SK-N-SH (cell line): ENCODE data around the gene B3GALNT2. TPM values are rescaled to one million over a fixed set of nuclear protein-coding genes. Genes with fewer than 3 reads are reported as not detected.

Experiments used
- CTCF ChIA-PET: fragments of 300-600, 350-600 bp; formaldehyde crosslinking; extraction: SDS; loops from one replicate; lab custom pipeline; 2021; lab: Yijun Ruan, JAX
- POLR2A ChIA-PET: fragments of 350-600 bp; sonication (Branson Sonifier 250); formaldehyde crosslinking; extraction: SDS; loops from one replicate; lab custom pipeline; 2020; ENCODE audit warnings: antibody characterized with exemption, inconsistent platforms; lab: Yijun Ruan, JAX
- DNase-seq: peaks from one replicate; pipeline ENCODE4 v3.0.0; 2012
- H2AFZ ChIP-seq: fragments of 200-600 bp; sonication (generic); 2 replicates; pipeline ENCODE4 v1.8.1; 2016; ENCODE audit warnings: antibody characterized with exemption, mild to moderate bottlenecking, low read depth
- H3F3A ChIP-seq: fragments of 200-600 bp; sonication (generic); replicated peaks from 2 replicates; pipeline ENCODE3; 2016; ENCODE audit warnings: antibody characterized with exemption, mild to moderate bottlenecking; ENCODE audit not compliant: insufficient read depth
- H3K27ac ChIP-seq, 2 experiments: fragments of 200-500 bp in 1 of 2; fragments of 200-600 bp in 1 of 2; sonication (Bioruptor generic) in 1 of 2; sonication (generic), shearing (Covaris generic) in 1 of 2; 2 replicates each; pipeline versions ENCODE4 v1.5.1 to v1.6.1; 2014 to 2016; ENCODE audit warnings: low read depth in 2 of 2, inconsistent platforms in 1 of 2, low read length in 1 of 2, mild to moderate bottlenecking in 1 of 2, mixed read lengths in 1 of 2
- H3K27me3 ChIP-seq: fragments of 200-600 bp; sonication (generic), shearing (Covaris generic); 2 replicates; pipeline ENCODE4 v1.6.1; 2016; ENCODE audit warnings: mixed run types; ENCODE audit not compliant: insufficient read depth
- H3K36me3 ChIP-seq, 2 experiments: fragments of 200-500 bp in 1 of 2; fragments of 200-600 bp in 1 of 2; sonication (Bioruptor generic) in 1 of 2; sonication (generic) in 1 of 2; replicated peaks in 1 of 2; 2 replicates each; pipeline versions ENCODE3 to v1.5.1; 2014 to 2016; ENCODE audit warnings: low read length in 1 of 2, mild to moderate bottlenecking in 1 of 2; ENCODE audit not compliant: insufficient read depth in 2 of 2, control insufficient read depth in 1 of 2
- H3K4me1 ChIP-seq, 2 experiments: fragments of 200-500 bp in 1 of 2; fragments of 200-600 bp in 1 of 2; sonication (Bioruptor generic) in 1 of 2; sonication (generic), shearing (Covaris generic) in 1 of 2; 2 replicates each; pipeline versions ENCODE4 v1.5.1 to v1.6.1; 2014 to 2016; ENCODE audit warnings: low read depth in 1 of 2, low read length in 1 of 2, mixed run types in 1 of 2; ENCODE audit not compliant: insufficient read depth in 2 of 2, control insufficient read depth in 1 of 2
- H3K4me2 ChIP-seq: fragments of 200-600 bp; sonication (generic), shearing (Covaris generic); 2 replicates; pipeline ENCODE4 v1.6.1; 2017; ENCODE audit warnings: mixed run types
- H3K4me3 ChIP-seq, 2 experiments: fragments of 200-500 bp in 1 of 2; fragments of 200-600 bp in 1 of 2; sonication (Bioruptor generic) in 1 of 2; sonication (generic), shearing (Covaris generic) in 1 of 2; 2 replicates each; pipeline versions ENCODE4 v1.5.1 to v1.8.1; 2014 to 2016; ENCODE audit warnings: low read depth in 2 of 2, inconsistent platforms in 1 of 2, low read length in 1 of 2, mild to moderate bottlenecking in 1 of 2, mixed read lengths in 1 of 2, moderate library complexity in 1 of 2
- H3K79me2 ChIP-seq: fragments of 200-600 bp; sonication (generic); 2 replicates; pipeline ENCODE4 v1.8.1; 2017; ENCODE audit warnings: mild to moderate bottlenecking; ENCODE audit not compliant: insufficient read depth
- H3K9ac ChIP-seq: fragments of 200-600 bp; sonication (generic); 2 replicates; pipeline ENCODE4 v1.6.1; 2017; ENCODE audit warnings: mixed run types
- H3K9me2 ChIP-seq: fragments of 200-600 bp; sonication (generic); 2 replicates; pipeline ENCODE4 v1.6.1; 2017; ENCODE audit warnings: mixed run types
- H3K9me3 ChIP-seq: fragments of 200-600 bp; sonication (generic); 2 replicates; pipeline ENCODE4 v1.6.1; 2017; ENCODE audit warnings: mixed run types, mild to moderate bottlenecking, moderate library complexity
- H4K20me1 ChIP-seq: fragments of 200-600 bp; sonication (generic); 2 replicates; pipeline ENCODE4 v1.6.1; 2017; ENCODE audit warnings: mild to moderate bottlenecking, mixed run types; ENCODE audit not compliant: insufficient read depth
- CHD2 ChIP-seq: fragments of 150-350 bp; IDR thresholded peaks from 2 replicates; pipeline ENCODE4 v1.6.1; 2018; ENCODE audit warnings: low read length; ENCODE audit not compliant: partially characterized antibody
- ELF1 ChIP-seq: IDR thresholded peaks from 2 replicates; pipeline ENCODE4 v1.4.0; 2012
- FOSL2 ChIP-seq: IDR thresholded peaks from 2 replicates; pipeline ENCODE4 v1.4.0; 2012; ENCODE audit warnings: low read depth, mild to moderate bottlenecking, moderate library complexity, borderline replicate concordance
- POLR2AphosphoS5 ChIP-seq: IDR thresholded peaks from 2 replicates; pipeline ENCODE4 v1.6.1; 2012; ENCODE audit warnings: low read depth, low read length
- RAD21 ChIP-seq: IDR thresholded peaks from 2 replicates; pipeline ENCODE4 v1.6.1; 2012; ENCODE audit warnings: mild to moderate bottlenecking, low read length
- RCOR1 ChIP-seq: fragments of 150-350 bp; IDR thresholded peaks from 2 replicates; pipeline ENCODE4 v1.6.1; 2017; ENCODE audit warnings: antibody characterized with exemption, low read length
- SMC3 ChIP-seq: IDR thresholded peaks from 2 replicates; pipeline ENCODE4 v1.6.1; 2012; ENCODE audit warnings: low read depth, low read length, improper control_type of control experiment
- TAF1 ChIP-seq: IDR thresholded peaks from 2 replicates; pipeline ENCODE4 v1.6.1; 2012; ENCODE audit warnings: low read depth, mild to moderate bottlenecking, low read length, moderate library complexity, borderline replicate concordance
- WGBS: methylation state at CpG from one replicate; pipeline ENCODE4 v1.1.6; 2017; ENCODE audit warnings: low lambda C conversion rate; 5-methylcytosine and 5-hydroxymethylcytosine counted together
- polyA plus RNA-seq, 3 experiments: library from polyadenylated mRNA; depleted of rRNA; stranded (reverse); fragments of >200 nt; gene quantifications; 2 replicates each; pipeline ENCODE4 v1.2.3, GENCODE V29; 2012
- TF ChIP-seq, protein P1 (sequence below): fragments of 150-350 bp; IDR thresholded peaks from 2 replicates; pipeline ENCODE4 v1.6.1; 2016; ENCODE audit warnings: mild to moderate bottlenecking, low read depth, low read length
- TF ChIP-seq, protein P2 (sequence below): fragments of 200-600 bp; sonication (generic); IDR thresholded peaks from 2 replicates; pipeline ENCODE4 v1.6.1; 2017; ENCODE audit warnings: antibody characterized with exemption, mild to moderate bottlenecking, moderate library complexity
- TF ChIP-seq, protein P3 (sequence below): IDR thresholded peaks from 2 replicates; pipeline ENCODE4 v1.6.1; 2012; ENCODE audit warnings: mild to moderate bottlenecking, low read depth, low read length, moderate library complexity

The B3GALNT2 gene
- polyA plus RNA-seq, 1 of the 3 experiments (the other 2 are of a cell fraction) = 15.5 TPM

DNA sequence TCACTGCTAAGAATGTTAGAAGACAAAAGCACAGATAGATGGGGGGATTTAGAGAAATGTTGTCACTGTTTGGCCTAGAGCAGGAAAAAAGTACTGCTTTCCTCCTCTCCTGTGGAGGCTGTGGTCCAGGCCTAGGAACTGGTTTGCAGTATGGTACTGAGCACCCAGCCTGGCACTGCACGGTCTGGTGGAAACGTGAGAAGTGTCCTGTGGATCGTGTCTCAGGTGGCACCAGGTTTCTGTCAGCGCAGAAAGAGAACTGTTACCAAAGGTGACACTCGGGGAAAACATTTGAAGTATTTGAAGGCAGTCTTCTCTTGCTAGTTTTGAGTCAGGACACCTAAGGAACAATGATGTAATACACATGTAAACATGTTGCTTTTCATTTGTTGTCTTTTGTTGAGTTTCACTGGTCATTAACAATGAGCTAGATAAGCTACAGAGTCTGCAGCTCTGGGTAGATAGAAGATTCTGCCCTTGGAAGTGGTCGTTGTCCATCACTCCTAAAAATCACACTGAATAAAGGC, 63.0 kb downstream of the B3GALNT2 start:
- Histone ChIP-seq H3K9me2 (no peaks in the 10 kb centered on the region), H3K9ac (no peak overlapping the region), H3F3A (peaks cover 25% of the 10 kb centered on the region), H4K20me1 (no peaks in the 10 kb centered on the region), H3K4me1 (peaks cover 0 to 11% of the 10 kb centered on the region in 2 experiments; a peak in 1 of 4 replicates), H3K9me3 (no peaks in the 10 kb centered on the region), H3K27me3 (no peaks in the 10 kb centered on the region), H2AFZ (no peak overlapping the region), H3K79me2 (no peaks in the 10 kb centered on the region), H3K36me3 (peaks cover 45 to 55% of the 10 kb centered on the region in 2 experiments), H3K4me3 (no peak overlapping the region), H3K27ac (peak overlapping the region in 1 of 2 experiments; percentile 78; a peak in 1 of 4 replicates), H3K4me2 (no peak overlapping the region)
- DNase-seq = no peak
- 73% methylated on average over 3 of the region's 6 CpGs for WGBS
- ChIA-PET CTCF (interaction anchor here (0.9 to 1.6 kb wide), 3 partner anchors 10 to 348 kb away, joined by 3 to 4 read pairs (median 3); no protein-coding TSS in a partner anchor), POLR2A (no interaction called here)
- TF ChIP-seq RCOR1 (no peak), SMC3 (no peak), CHD2 (no peak), TAF1 (no peak), FOSL2 (no peak), ELF1 (no peak), POLR2AphosphoS5 (no peak), RAD21 (no peak)
- TF ChIP-seq, protein P1, sequence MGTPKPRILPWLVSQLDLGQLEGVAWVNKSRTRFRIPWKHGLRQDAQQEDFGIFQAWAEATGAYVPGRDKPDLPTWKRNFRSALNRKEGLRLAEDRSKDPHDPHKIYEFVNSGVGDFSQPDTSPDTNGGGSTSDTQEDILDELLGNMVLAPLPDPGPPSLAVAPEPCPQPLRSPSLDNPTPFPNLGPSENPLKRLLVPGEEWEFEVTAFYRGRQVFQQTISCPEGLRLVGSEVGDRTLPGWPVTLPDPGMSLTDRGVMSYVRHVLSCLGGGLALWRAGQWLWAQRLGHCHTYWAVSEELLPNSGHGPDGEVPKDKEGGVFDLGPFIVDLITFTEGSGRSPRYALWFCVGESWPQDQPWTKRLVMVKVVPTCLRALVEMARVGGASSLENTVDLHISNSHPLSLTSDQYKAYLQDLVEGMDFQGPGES = no peak
- TF ChIP-seq, protein P2, sequence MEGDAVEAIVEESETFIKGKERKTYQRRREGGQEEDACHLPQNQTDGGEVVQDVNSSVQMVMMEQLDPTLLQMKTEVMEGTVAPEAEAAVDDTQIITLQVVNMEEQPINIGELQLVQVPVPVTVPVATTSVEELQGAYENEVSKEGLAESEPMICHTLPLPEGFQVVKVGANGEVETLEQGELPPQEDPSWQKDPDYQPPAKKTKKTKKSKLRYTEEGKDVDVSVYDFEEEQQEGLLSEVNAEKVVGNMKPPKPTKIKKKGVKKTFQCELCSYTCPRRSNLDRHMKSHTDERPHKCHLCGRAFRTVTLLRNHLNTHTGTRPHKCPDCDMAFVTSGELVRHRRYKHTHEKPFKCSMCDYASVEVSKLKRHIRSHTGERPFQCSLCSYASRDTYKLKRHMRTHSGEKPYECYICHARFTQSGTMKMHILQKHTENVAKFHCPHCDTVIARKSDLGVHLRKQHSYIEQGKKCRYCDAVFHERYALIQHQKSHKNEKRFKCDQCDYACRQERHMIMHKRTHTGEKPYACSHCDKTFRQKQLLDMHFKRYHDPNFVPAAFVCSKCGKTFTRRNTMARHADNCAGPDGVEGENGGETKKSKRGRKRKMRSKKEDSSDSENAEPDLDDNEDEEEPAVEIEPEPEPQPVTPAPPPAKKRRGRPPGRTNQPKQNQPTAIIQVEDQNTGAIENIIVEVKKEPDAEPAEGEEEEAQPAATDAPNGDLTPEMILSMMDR = no peak
- TF ChIP-seq, protein P3, sequence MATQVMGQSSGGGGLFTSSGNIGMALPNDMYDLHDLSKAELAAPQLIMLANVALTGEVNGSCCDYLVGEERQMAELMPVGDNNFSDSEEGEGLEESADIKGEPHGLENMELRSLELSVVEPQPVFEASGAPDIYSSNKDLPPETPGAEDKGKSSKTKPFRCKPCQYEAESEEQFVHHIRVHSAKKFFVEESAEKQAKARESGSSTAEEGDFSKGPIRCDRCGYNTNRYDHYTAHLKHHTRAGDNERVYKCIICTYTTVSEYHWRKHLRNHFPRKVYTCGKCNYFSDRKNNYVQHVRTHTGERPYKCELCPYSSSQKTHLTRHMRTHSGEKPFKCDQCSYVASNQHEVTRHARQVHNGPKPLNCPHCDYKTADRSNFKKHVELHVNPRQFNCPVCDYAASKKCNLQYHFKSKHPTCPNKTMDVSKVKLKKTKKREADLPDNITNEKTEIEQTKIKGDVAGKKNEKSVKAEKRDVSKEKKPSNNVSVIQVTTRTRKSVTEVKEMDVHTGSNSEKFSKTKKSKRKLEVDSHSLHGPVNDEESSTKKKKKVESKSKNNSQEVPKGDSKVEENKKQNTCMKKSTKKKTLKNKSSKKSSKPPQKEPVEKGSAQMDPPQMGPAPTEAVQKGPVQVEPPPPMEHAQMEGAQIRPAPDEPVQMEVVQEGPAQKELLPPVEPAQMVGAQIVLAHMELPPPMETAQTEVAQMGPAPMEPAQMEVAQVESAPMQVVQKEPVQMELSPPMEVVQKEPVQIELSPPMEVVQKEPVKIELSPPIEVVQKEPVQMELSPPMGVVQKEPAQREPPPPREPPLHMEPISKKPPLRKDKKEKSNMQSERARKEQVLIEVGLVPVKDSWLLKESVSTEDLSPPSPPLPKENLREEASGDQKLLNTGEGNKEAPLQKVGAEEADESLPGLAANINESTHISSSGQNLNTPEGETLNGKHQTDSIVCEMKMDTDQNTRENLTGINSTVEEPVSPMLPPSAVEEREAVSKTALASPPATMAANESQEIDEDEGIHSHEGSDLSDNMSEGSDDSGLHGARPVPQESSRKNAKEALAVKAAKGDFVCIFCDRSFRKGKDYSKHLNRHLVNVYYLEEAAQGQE = no peak
